ENCODE data around the gene AP5Z1. TPM values are rescaled to one million over a fixed set of nuclear protein-coding genes. Genes with fewer than 3 reads are reported as not detected.
A peak's percentile ranks its signal among the peaks of the same experiment; 100 is the strongest.

The AP5Z1 gene
- total RNA-seq, 1 donor, result 40.2 TPM

GRCh38 chr7:4730971-4731370 is 44.5 kb upstream of the AP5Z1 start:
- TF ChIP-seq CTCF (IDR thresholded peaks at IDR 0.05; ENCODE audit: insufficient read depth, low read depth, low read length), result no peak
- DNase-seq (ENCODE audit: low read depth), result no peak
- H3K4me3 ChIP-seq (ENCODE audit: low read depth, low read length), result no peak overlapping the region

GRCh38 chr7:4731803-4732202 is 43.6 kb upstream of the AP5Z1 start:
- DNase-seq (ENCODE audit: low read depth), result no peak
- H3K4me3 ChIP-seq (ENCODE audit: low read depth, low read length), result no peak overlapping the region
- no peak for TF ChIP-seq CTCF (IDR thresholded peaks at IDR 0.05; ENCODE audit: insufficient read depth, low read depth, low read length)

DNA sequence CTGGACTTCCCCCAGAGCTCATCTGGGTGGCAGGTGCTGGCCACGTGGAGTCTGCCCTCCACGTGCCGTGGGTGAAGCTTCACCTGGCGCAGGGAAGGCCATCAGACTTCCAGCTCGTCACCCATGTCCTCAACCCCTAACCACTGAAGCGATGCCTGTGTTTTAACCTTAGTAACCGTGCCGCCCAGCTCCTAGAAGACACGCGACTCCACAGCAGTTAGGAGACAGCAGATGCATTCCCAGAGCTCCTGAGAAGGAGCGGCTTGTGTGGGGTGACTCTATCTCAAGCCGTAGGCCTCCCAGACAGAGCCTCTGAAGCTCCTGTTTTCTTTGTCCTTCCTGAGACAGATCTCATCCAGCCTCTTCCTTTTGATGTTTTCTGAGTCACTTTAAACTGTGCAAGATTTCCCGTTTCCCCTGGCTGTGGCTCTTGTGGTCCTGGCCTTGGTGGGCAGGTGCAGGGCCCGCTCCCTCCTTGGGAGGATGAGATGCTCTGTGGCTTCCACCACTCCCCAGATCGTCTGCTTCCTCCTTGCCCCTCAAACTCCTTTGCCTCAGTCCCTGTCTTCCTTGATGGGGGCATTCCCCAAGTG is 41.4 kb upstream of the AP5Z1 start:
- no peak for TF ChIP-seq CTCF (IDR thresholded peaks at IDR 0.05; ENCODE audit: insufficient read depth, low read depth, low read length)
- no peak overlapping the region for H3K4me3 ChIP-seq (ENCODE audit: low read depth, low read length)
- DNase-seq (ENCODE audit: low read depth), result no peak

DNA sequence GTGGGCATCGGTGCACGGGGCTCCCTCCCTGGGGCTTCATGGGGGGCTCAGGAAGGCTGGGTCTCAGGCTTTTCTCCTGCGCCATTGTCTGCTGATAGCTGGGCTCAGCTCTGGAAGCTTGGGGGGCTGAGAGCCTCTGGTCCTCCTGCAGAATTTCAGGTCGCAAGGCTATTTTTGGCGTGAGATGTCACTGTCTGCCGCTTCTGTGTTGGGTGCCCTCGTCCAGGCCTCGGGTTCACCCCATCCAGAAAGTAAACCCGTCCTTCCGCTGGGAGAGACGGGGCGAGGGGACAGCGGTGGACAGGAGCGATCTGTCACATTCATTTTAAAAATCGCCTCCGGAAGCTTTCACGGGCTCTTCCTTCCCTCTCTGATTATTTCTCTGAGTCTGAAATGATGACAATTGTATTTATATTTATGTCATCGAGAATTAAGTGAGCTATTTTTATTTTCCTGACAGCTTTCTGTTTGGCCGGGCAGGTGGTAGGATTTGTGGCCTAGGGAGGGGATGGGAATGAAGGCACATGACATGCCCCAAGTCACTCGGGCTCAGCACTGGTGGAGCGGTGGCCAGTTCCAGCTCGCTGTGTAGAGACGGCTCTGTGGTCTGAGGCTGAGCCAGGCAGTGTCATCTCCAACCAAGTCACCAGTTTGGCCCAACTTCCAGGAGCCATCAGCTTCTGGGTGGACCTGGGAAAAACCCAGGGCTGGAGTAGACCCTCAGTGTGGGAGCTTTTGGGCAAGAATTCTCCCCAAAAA is 40.7 kb upstream of the AP5Z1 start:
- no peak overlapping the region for H3K4me3 ChIP-seq (ENCODE audit: low read depth, low read length)
- TF ChIP-seq CTCF (IDR thresholded peaks at IDR 0.05; ENCODE audit: insufficient read depth, low read depth, low read length), result no peak
- no peak for DNase-seq (ENCODE audit: low read depth)

- H3K4me3 ChIP-seq (ENCODE audit: low read depth, low read length), result no peak overlapping the region
- TF ChIP-seq CTCF (IDR thresholded peaks at IDR 0.05; ENCODE audit: insufficient read depth, low read depth, low read length), result no peak
- no peak for DNase-seq (ENCODE audit: low read depth)
Observed at GRCh38 chr7:4737300-4737699, 38.1 kb upstream of the AP5Z1 start.

DNA sequence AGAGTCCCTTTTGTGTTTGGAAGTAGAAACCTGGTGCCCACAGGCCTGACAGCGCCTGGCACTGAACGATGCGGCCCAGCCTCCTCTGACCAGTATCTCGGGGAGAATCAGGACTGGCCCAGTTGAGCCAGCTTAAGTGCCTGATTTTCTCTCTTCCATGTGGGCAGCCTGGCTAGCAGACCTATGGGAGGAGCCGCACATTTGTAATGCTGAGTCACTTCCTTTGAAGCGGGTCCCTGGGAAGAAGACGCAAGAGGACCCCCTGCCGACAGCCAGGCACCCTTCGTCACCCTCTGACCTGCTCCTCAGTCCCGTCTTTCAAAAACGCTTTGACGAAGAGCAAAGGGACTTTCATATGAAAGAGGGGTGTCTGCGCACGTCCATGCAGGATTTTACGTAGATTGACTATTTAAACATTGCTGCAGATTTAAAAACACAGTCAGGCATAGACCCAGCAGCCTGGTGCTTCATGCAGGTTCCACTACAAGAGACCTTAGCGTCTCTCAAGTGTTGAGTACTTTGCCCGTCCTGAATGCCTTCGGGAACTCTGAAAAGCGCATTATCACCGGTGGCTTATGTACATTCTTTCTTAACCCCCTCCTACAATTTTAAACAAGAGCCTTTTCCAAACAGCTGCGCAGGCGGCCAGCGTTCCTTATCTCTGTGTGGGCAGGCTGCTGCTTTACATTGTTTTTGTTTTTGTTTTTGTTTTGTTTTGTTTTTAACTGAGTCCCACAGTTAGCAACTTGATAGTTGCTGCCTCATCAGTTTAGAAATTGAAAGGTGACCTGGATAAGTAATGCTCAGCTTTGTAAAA is 36.5 kb upstream of the AP5Z1 start:
- DNase-seq (ENCODE audit: low read depth), result peak; percentile 95
- TF ChIP-seq CTCF (IDR thresholded peaks at IDR 0.05; ENCODE audit: insufficient read depth, low read depth, low read length), result no peak
- peak overlapping the region; percentile 35 for H3K4me3 ChIP-seq (ENCODE audit: low read depth, low read length)
